Measurements from ENCODE around the gene ZNF593.

DNA sequence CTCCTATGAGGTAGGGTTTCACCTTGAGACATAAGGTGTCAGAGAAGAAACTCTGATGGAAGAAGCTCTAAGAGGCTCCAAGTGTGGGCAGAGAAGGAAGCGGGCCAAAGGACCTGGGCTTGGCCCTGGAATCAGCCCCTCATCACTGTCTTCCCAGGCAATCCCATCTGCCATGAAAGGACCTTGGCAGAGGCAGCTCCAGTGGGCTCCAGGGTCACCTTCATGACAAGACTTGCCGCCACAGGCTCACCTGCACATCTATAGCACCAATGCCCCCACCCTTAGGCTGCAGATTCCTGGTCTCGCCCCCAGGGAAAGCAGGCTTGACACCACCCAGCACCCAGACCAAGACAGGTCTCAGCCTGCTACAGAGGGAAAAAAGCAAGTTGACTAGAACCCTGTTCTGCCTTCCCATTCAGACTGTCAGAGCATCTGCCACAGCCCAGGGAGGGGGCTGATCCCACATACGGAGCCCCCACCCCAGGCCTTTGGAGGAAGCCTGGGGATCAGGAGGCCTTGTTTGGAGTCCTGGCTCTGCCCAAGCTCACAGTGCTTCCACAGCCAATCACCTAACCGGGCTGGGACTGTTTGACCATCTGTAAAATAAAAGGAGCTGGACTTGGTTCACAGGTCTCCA lies 11.3 kb upstream of the ZNF593 start:
- TF ChIP-seq TARDBP (IDR thresholded peaks at IDR 0.05) (no peak), ATF1 (CRISPR knock-in tag; IDR thresholded peaks at IDR 0.05) (no peak), ATF1 (tag; IDR thresholded peaks at IDR 0.05) (no peak), DPF2 (IDR thresholded peaks at IDR 0.05) (no peak)
- TF ChIP-seq, protein P1, sequence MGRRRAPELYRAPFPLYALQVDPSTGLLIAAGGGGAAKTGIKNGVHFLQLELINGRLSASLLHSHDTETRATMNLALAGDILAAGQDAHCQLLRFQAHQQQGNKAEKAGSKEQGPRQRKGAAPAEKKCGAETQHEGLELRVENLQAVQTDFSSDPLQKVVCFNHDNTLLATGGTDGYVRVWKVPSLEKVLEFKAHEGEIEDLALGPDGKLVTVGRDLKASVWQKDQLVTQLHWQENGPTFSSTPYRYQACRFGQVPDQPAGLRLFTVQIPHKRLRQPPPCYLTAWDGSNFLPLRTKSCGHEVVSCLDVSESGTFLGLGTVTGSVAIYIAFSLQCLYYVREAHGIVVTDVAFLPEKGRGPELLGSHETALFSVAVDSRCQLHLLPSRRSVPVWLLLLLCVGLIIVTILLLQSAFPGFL (CRISPR knock-in tag; IDR thresholded peaks at IDR 0.05): no peak
